ENCODE data around the gene DCAF6. TPM values are rescaled to one million over a fixed set of nuclear protein-coding genes. Genes with fewer than 3 reads are reported as not detected.
A peak's percentile ranks its signal among the peaks of the same experiment; 100 is the strongest.
"Not testable (repeated sequence)": the region's sequence is repeated elsewhere in the genome, so short reads cannot be mapped to it uniquely, and the experiment has no call there.

DCAF6 gene
- total RNA-seq (2014; rRNA removed; shearing (Covaris generic)) = 79.9 and 84.1 TPM in 2 replicates

GRCh38 chr1:167936068-167936929 is at the start of gene DCAF6:
Gene DCAF6 (plus strand): TSS chr1:167936683. CDS start chr1:167936912, 229 bp downstream.
- DNase-seq (ENCODE audit: low spot score) = peak; percentile 99

- DNase-seq (ENCODE audit: low spot score) = not testable (repeated sequence)
These were observed 49.3 kb upstream of the DCAF6 start for GRCh38 chr1:167887187-167887586.

- no peak for DNase-seq (ENCODE audit: low spot score)
These were observed 46.1 kb upstream of the DCAF6 start for GRCh38 chr1:167890400-167890799.

GRCh38 chr1:167893798-167894197 is 42.7 kb upstream of the DCAF6 start:
- DNase-seq (ENCODE audit: low spot score) = no peak

GRCh38 chr1:167898578-167899222 is 37.8 kb upstream of the DCAF6 start:
- DNase-seq (ENCODE audit: low spot score) = no peak

- DNase-seq (ENCODE audit: low spot score) = no peak
These were observed 37.2 kb upstream of the DCAF6 start for GRCh38 chr1:167899253-167899681.

GRCh38 chr1:167900907-167901306 is 35.6 kb upstream of the DCAF6 start:
- DNase-seq (ENCODE audit: low spot score) = no peak

- DNase-seq (ENCODE audit: low spot score) = peak; percentile 83
These were observed 31.8 kb upstream of the DCAF6 start for GRCh38 chr1:167904652-167905130.

- no peak for DNase-seq (ENCODE audit: low spot score)
These were observed 31.3 kb upstream of the DCAF6 start for GRCh38 chr1:167905182-167905581.

GRCh38 chr1:167905671-167906070 is 30.8 kb upstream of the DCAF6 start:
- DNase-seq (ENCODE audit: low spot score) = no peak

- peak; percentile 27 for DNase-seq (ENCODE audit: low spot score)
These were observed 26.7 kb upstream of the DCAF6 start for GRCh38 chr1:167909691-167910180.

- DNase-seq (ENCODE audit: low spot score) = no peak
These were observed 26.0 kb upstream of the DCAF6 start for GRCh38 chr1:167910530-167910929.

- DNase-seq (ENCODE audit: low spot score) = no peak
These were observed 25.1 kb upstream of the DCAF6 start for GRCh38 chr1:167911413-167911812.

GRCh38 chr1:167912294-167912693 is 24.2 kb upstream of the DCAF6 start:
- DNase-seq (ENCODE audit: low spot score) = no peak

GRCh38 chr1:167913895-167914496 is 22.5 kb upstream of the DCAF6 start, which contains the start of gene ADCY10:
Gene ADCY10 (minus strand): TSS chr1:167914134. CDS start chr1:167905140, 8,994 bp downstream.
- no peak for DNase-seq (ENCODE audit: low spot score)

GRCh38 chr1:167915569-167915968 is 20.9 kb upstream of the DCAF6 start:
- DNase-seq (ENCODE audit: low spot score) = no peak

GRCh38 chr1:167916766-167917511 is 19.5 kb upstream of the DCAF6 start:
- DNase-seq (ENCODE audit: low spot score) = no peak

- no peak for DNase-seq (ENCODE audit: low spot score)
These were observed 14.5 kb upstream of the DCAF6 start for GRCh38 chr1:167922023-167922422.

GRCh38 chr1:167922611-167923074 is 13.8 kb upstream of the DCAF6 start:
- no peak for DNase-seq (ENCODE audit: low spot score)

- no peak for DNase-seq (ENCODE audit: low spot score)
These were observed 13.0 kb upstream of the DCAF6 start for GRCh38 chr1:167923324-167924056.

GRCh38 chr1:167924102-167924501 is 12.4 kb upstream of the DCAF6 start:
- no peak for DNase-seq (ENCODE audit: low spot score)
